GM12891 (cell line): ENCODE data around the gene METRN.

Experiments used
- DNase-seq: peaks from one replicate; pipeline ENCODE4 v3.0.0; 2011; ENCODE audit warnings: low spot score; ENCODE audit not compliant: insufficient read length
- FAIRE-seq: peaks from 2 replicates; lab custom pipeline; 2011; peaks lifted over from hg19 to GRCh38; lab: Jason Lieb, UNC
- PAX5 ChIP-seq: IDR thresholded peaks from 2 replicates; pipeline ENCODE4 v1.6.1; 2011; ENCODE audit warnings: low read length, moderate library complexity, mild to moderate bottlenecking; ENCODE audit not compliant: insufficient read depth, severe bottlenecking
- POLR2A ChIP-seq: IDR thresholded peaks from 2 replicates; pipeline ENCODE4 v1.6.1; 2011; ENCODE audit warnings: low read depth, low read length, control low read depth
- POLR2AphosphoS5 ChIP-seq: IDR thresholded peaks from 2 replicates; pipeline ENCODE4 v1.6.1; 2011; ENCODE audit warnings: low read depth, low read length, control low read depth
- POU2F2 ChIP-seq: IDR thresholded peaks from 2 replicates; pipeline ENCODE4 v1.6.1; 2011; ENCODE audit warnings: low read depth, mild to moderate bottlenecking, control low read depth, low read length, moderate library complexity
- SPI1 ChIP-seq: IDR thresholded peaks from 2 replicates; pipeline ENCODE4 v1.6.1; 2011; ENCODE audit warnings: low read depth, low read length, control low read depth
- TAF1 ChIP-seq: IDR thresholded peaks from 2 replicates; pipeline ENCODE4 v1.6.1; 2011; ENCODE audit warnings: low read depth, low read length, control low read depth

The METRN gene

DNA sequence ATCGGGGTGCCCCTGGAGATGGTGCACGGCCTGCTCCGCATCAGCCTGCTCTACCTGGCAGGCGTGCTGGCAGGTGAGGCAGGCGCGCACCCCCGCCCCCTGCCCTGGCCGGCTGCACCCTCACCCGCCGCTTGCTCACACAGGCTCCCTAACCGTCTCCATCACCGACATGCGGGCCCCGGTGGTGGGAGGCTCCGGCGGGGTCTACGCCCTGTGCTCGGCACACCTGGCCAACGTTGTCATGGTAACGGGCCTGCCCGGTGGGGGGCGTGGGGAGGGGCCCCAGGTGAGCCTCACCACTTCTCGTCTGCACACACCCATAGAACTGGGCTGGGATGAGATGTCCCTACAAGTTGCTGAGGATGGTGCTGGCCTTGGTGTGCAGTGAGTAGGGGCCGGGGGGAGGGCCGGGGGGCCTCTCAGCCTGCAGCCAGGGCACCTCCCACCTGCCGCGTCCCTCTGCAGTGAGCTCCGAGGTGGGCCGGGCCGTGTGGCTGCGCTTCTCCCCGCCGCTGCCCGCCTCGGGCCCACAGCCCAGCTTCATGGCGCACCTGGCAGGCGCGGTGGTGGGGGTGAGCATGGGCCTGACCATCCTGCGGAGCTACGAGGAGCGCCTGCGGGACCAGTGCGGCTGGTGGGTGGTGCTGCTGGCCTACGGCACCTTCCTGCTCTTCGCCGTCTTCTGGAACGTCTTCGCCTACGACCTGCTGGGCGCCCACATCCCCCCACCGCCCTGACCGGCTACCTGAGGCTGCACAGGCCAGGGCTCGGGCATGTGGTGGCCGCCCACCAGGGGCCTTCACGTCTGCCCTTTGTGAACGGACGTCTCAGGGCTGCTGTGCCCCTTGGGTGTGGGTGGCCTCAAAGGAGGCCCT, 37.4 kb upstream of the METRN start:
- DNase-seq: no peak
- no peak for FAIRE-seq
- TF ChIP-seq POLR2A (no peak), POLR2AphosphoS5 (no peak)

DNA sequence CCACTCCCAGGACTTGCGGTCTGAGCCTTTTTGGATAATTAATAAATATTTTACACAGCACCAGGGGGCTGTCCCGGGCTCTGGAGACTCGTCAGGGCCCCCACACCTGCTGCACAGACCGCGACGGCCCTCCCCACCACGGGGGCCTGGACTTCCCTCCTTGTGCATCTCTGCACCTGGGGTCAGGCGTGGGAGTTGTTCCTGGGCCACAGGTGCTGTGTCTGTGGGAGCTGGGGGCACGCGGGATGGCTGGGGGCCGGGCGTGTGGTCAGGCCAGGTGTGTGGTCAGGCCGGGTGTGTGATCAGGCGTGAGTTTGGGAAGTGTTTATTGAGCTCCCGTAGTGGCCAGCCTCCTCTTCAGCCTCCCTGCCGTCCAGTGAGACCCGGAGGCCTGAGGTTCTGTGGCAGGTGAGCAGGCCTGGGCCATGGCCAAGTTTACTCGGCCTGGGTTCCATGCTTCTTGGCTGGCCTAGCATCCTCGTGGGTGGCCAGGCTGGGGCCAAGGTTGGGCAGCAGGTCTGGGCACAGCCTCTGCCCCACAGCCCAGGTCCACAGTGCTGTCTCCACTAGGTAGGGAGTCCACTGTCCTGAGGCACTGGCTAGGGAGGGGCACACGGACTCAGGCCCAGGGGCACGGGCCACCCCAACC, 36.6 kb upstream of the METRN start:
- peak; percentile 38 for FAIRE-seq
- DNase-seq: no peak
- TF ChIP-seq SPI1 (no peak), POLR2AphosphoS5 (no peak), POU2F2 (no peak), POLR2A (no peak), PAX5 (no peak), TAF1 (no peak)

GRCh38 chr16:678858-679813, 35.8 kb upstream of the METRN start:
- TF ChIP-seq SPI1 (no peak), POLR2AphosphoS5 (no peak), POU2F2 (no peak), TAF1 (no peak), PAX5 (no peak), POLR2A (no peak)
- no peak for DNase-seq
- FAIRE-seq: peak; percentile 72

GRCh38 chr16:679814-680624, 34.9 kb upstream of the METRN start, which contains the start of gene STUB1:
Gene STUB1 (plus strand): TSS chr16:680410. CDS start chr16:680526, 116 bp downstream.
- TF ChIP-seq POU2F2: no peak
- no peak for TF ChIP-seq TAF1
- TF ChIP-seq SPI1: no peak
- TF ChIP-seq PAX5: no peak
- no peak for TF ChIP-seq POLR2AphosphoS5
- TF ChIP-seq POLR2A: no peak
- FAIRE-seq (peak; percentile 94), DNase-seq (peak; percentile 79)

DNA sequence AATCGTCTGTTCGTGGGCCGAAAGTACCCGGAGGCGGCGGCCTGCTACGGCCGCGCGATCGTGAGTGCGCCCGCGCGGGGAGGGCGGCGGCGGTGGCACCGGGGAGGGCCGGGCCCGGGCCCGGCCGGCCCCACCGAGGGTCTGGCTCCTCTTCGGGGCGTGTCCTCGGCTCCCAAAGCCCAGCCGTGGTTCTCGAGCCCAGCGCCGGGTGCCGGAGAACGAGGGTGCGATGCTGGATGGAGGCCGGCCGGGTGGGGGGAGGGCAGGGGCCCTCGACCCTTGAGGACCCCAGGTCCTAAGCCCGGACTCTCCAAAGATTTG, 34.3 kb upstream of the METRN start:
- DNase-seq: no peak
- TF ChIP-seq TAF1 (no peak), SPI1 (no peak), PAX5 (no peak), POLR2AphosphoS5 (no peak), POLR2A (no peak), POU2F2 (no peak)
- no peak for FAIRE-seq

GRCh38 chr16:680967-681745, 33.8 kb upstream of the METRN start:
- DNase-seq (no peak), FAIRE-seq (peak; percentile 41)
- TF ChIP-seq TAF1 (no peak), SPI1 (no peak), POLR2A (no peak), POU2F2 (no peak), POLR2AphosphoS5 (no peak), PAX5 (no peak)

- DNase-seq (no peak), FAIRE-seq (no peak)
- 0 out of 2 replicates have a peak, but pooled peaks have one; percentile 16 for TF ChIP-seq POLR2A
- no peak for TF ChIP-seq PAX5
Measured at GRCh38 chr16:681746-682427, 33.0 kb upstream of the METRN start.
